DOHH2 (cell line): ENCODE measurements around the gene MYO1H.

Experiments used
- EZH2phosphoT487 ChIP-seq: fragments of 200-600 bp; sonication (generic); IDR thresholded peaks from 2 replicates; pipeline ENCODE4 v1.6.1; 2017; ENCODE audit warnings: borderline replicate concordance, mild to moderate bottlenecking, antibody characterized with exemption, low read length, moderate library complexity, mixed read lengths
- TF ChIP-seq, protein P1 (sequence below): fragments of 200-600 bp; sonication (generic); IDR thresholded peaks from one replicate; pipeline ENCODE4 v1.5.1; 2014; ENCODE audit warnings: antibody characterized with exemption, mild to moderate bottlenecking, low read depth, low read length; ENCODE audit not compliant: poor library complexity, severe bottlenecking

DNA sequence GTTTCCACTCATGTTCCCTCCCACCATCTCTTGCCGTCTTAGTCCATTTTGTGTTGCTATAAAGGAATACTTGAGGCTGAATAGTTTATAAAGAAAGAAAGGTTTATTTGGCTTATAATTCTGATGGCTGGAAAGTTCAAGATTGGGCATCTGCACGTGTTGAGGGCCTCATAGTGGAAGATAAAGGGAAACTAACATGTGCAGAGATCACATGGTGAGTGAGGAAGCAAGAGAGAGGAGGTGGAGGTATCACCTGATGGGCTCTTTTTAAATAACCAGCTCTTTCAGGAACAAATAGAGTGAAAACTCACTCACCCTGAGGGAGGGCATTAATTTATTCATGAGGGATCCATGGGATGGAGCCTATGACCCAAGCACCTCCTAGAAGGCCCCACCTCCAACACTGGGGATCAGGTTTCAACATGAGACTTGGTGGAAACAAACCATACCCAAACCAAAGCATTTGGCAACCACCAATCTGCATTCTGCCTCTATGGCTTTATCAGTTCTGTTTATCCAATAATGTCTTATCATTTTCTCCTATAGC lies 29.5 kb downstream of the MYO1H start:
- TF ChIP-seq, protein P1, sequence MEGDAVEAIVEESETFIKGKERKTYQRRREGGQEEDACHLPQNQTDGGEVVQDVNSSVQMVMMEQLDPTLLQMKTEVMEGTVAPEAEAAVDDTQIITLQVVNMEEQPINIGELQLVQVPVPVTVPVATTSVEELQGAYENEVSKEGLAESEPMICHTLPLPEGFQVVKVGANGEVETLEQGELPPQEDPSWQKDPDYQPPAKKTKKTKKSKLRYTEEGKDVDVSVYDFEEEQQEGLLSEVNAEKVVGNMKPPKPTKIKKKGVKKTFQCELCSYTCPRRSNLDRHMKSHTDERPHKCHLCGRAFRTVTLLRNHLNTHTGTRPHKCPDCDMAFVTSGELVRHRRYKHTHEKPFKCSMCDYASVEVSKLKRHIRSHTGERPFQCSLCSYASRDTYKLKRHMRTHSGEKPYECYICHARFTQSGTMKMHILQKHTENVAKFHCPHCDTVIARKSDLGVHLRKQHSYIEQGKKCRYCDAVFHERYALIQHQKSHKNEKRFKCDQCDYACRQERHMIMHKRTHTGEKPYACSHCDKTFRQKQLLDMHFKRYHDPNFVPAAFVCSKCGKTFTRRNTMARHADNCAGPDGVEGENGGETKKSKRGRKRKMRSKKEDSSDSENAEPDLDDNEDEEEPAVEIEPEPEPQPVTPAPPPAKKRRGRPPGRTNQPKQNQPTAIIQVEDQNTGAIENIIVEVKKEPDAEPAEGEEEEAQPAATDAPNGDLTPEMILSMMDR = no peak
- no peak for TF ChIP-seq EZH2phosphoT487
